ENCODE results near the gene MAML2.

The MAML2 gene

GRCh38 chr11:95993438-95994298 is 349.3 kb downstream of the MAML2 start:
- DNase-seq: no peak

- no peak for DNase-seq
Measured at GRCh38 chr11:95991545-95991944, 351.4 kb downstream of the MAML2 start.

GRCh38 chr11:95991101-95991500 is 351.9 kb downstream of the MAML2 start:
- no peak for DNase-seq

GRCh38 chr11:95989780-95990179 is 353.2 kb downstream of the MAML2 start:
- DNase-seq: no peak

DNA sequence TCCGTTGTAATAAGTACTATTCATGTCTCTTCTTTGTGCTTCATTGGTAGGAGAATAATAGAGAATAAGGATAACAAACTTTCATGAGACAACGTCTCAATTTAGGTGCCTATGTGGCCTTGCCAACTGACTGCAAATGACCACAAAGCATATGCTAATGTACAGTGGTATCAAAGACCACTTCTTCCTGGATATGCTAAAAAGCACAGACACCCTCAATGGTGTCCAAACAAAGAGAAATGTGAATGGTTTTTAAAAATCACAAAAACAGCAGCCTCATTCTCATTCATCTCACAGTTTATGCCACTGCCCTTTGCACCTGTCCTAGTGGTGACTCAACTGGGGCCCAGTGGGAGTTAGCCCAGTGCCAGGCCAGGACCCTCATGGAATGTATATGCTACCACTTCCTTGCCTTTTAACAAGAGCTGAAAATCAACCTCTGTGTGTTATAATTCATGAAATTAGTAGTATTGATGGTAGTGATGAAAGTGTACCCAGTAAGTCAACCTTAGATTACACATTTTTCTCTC is 353.9 kb downstream of the MAML2 start:
- no peak for DNase-seq

DNA sequence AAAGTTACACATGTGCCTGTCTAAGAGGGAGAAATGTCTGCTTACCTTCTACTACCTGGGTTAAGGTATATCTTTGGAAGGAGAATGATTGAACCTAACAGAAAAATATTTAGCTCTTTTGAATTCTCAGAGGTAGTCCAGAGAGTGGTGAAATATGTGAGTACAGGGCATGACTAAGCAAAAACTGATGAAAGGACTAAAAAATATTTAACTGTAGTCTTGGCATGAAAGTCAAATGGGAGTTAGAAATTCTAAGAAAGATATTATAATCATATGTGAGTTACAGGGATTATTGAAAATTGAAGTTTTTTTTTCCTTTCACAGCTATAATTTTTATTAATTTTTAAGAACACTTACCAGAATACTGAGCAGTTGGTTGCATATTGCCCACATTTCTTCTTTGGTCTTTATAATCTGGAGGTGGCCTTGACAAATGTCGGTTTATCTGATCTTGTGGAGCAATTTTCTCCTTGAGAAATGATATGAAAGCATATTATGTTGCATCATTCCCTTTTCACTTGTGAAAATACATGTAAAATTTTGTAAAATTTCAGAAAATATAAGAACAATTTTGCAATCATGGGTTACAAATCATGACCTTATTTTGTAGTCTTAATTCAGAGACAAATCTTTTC is 357.7 kb downstream of the MAML2 start:
- DNase-seq: no peak

GRCh38 chr11:95984072-95984471 is 358.9 kb downstream of the MAML2 start:
- no peak for DNase-seq

DNA sequence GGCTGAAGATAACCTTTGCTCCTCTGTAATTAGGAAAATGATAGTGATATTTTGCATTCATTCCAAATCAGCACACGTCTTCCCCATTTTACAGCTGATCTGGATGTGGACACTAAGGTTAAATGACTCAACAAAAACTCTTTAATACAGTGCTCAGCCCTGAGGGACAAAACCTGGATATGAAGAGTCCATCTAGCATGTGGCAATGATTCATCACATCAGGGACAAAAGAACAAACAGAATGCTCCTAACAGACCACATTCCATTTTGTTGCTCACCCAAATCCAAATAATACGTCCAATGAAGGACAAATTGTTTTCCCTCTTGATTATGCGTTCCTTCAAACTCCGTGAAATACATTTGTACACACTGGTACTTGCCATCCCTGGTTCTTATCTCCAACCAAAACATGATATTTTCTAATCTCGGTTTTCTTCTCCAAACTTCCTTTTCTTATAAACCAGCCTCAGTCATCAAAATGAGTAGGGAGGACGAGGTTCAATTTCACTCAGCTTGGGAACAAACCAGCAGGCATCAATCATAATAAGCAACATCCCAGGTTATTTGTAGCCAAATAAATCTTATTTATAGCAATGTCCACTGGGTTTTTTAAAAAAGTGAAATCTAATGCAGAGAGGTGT is 365.3 kb downstream of the MAML2 start:
- no peak for DNase-seq

DNA sequence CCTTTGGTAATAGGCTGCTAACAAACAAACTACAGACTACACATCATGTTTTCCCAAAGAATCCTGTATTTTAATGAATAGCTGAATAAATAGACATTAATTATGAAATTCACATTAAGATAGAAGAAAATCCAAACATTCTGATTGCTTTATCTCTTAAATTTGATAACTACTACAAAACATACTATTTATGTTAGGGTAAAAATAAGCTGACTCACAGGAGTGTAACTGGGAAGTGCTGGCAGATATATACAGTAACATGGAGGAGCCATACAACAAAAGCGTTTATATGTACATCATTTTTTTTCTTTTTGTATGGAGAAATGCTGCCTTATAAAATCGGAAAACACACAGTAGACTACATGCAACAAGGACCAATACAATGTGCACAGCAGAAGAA is 366.4 kb downstream of the MAML2 start:
- DNase-seq: no peak

DNA sequence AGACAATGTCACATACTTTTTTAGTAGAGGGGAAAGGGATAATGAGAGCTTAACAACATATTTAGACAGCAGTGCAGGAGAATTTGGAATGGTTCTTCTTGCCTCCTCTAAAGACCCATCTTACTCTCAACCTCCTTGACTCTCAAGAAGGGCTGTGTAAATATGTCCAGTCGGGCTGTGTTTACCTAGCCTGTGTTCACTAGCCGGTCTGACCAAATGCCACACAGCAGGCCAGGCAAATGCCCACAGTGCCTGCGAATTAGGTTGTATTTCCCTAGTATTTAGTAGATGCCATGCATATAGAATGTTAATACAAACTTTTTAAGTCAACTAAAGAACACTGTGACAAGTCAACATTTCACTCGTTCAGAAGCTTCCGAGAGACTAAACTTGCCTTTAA is 367.7 kb downstream of the MAML2 start:
- no peak for DNase-seq

GRCh38 chr11:95972060-95972459 is 370.9 kb downstream of the MAML2 start:
- no peak for DNase-seq

- no peak for DNase-seq
Measured at GRCh38 chr11:95968585-95968984, 374.4 kb downstream of the MAML2 start.

DNA sequence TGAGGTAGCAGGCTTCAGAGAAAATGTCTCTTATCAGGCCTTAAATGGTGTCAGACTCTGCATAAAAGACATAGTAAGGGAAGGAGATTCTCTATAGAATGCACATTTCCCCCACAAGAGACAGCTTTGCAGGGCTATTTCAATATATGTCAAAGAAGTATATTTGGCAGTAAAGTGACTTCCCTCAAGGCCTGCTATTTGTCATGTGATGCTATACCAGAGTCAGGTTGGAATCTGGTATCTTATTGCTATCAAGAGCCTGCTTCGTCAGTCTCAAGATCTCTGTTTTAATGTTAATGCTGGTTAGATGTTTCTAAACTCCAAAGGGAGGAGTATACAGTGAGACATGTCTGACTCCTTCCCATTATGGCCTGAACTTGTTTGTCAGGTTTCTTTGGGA is 378.7 kb downstream of the MAML2 start:
- DNase-seq: no peak

- DNase-seq: no peak
Measured at GRCh38 chr11:95961758-95962157, 381.2 kb downstream of the MAML2 start.

GRCh38 chr11:95950905-95951304 is 392.1 kb downstream of the MAML2 start:
- DNase-seq: no peak

- no peak for DNase-seq
Measured at GRCh38 chr11:95948637-95949036, 394.4 kb downstream of the MAML2 start.

DNA sequence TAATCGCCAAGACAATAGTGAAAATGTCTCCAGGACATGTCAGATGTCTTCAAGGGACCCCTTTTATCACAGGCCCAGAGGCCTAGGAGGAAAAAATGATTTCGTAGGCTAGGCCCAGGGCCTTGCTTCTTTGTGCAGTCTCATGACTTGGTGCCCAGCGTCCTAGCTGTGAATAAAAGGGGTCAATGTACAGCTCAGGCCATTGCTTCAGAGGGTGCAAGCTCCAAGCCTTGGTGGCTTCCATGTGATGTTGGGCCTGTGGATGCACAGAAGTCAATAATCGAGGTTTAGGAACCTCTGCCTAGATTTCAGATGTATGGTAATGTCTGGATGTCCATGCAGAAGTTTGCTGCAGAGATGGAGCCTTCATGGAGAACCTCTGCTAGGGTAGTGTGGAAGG is 398.4 kb downstream of the MAML2 start:
- DNase-seq: no peak

GRCh38 chr11:95943546-95943945 is 399.4 kb downstream of the MAML2 start:
- DNase-seq: no peak

- DNase-seq: no peak
Measured at GRCh38 chr11:95939091-95939490, 403.9 kb downstream of the MAML2 start.

- DNase-seq: no peak
Measured at GRCh38 chr11:95937358-95937757, 405.6 kb downstream of the MAML2 start.

GRCh38 chr11:95933594-95933993 is 409.4 kb downstream of the MAML2 start:
- DNase-seq: no peak

DNA sequence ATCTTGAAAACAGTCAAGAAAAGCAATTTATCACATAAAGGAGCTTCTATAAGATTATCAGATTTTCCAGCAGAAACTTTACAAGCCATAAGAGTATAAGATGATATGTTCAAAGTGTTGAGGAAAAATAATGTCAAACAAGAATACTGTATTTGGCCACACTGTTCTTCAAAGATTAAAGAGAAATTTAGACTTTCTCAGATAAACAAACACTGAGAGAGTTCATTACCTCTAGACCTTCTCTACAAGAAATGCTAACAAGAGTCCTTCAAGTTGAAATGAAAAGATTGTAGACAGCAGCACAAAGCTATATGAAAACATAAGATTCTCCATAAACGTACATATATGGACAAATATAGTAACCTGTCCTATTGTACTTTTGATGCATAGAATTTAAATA is 411.1 kb downstream of the MAML2 start:
- DNase-seq: no peak

DNA sequence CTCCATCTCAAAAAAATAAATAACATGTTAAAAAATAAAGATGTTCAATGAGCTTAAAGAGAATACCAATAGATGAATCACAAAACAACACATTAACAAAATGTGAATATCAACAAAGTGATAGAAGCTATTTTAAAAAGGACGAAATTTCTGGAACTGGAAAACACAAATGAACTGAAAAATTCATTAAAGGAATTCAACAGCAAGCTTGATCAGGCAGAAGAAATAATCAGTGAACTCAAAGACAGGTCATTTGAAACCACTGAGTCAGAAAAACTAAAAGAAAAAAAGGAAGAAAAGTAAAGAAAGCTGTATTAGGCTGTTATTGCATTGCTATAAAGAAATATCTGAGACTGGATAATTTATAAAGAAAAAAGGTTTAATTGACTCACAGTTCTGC is 412.0 kb downstream of the MAML2 start:
- no peak for DNase-seq

GRCh38 chr11:95926726-95927125 is 416.3 kb downstream of the MAML2 start:
- no peak for DNase-seq

All from effector CD8-positive, alpha-beta T cell (primary cell).